Left lung (tissue), 10 donors: ENCODE results near the gene VPS52. TPM values are rescaled to one million over a fixed set of nuclear protein-coding genes. Genes with fewer than 3 reads are reported as not detected.
"Not testable (repeated sequence)": the region's sequence is repeated elsewhere in the genome, so short reads cannot be mapped to it uniquely, and the experiment has no call there.

Source experiments
- ATAC-seq: fragments of 200-7000 bp; cut with Tn5 transposase; one replicate; pipeline ENCODE4 v1.9.1; 2020; ENCODE audit warnings: moderate library complexity
- DNase-seq, 4 donors: peaks; one replicate each; pipeline ENCODE4 v3.0.0-alpha.2; 2013 to 2020
- H3K27ac ChIP-seq, 2 donors: fragments of 200-600 bp; sonication (generic) in 1 of 2; one replicate each; pipeline versions ENCODE4 v1.5.0 to v1.8.0; 2020 to 2021
- H3K27me3 ChIP-seq, 2 donors: fragments of 200-600 bp; sonication (generic) in 1 of 2; one replicate each; pipeline versions ENCODE4 v1.5.0 to v1.8.0; 2020 to 2021
- H3K36me3 ChIP-seq, 2 donors: fragments of 200-600 bp; sonication (generic) in 1 of 2; one replicate each; pipeline versions ENCODE4 v1.5.0 to v1.8.0; 2020 to 2021
- H3K4me1 ChIP-seq, 2 donors: fragments of 200-600 bp; one replicate each; pipeline ENCODE4 v1.8.0; 2021
- H3K4me3 ChIP-seq, 2 donors: fragments of 200-600 bp; sonication (generic) in 1 of 2; one replicate each; pipeline versions ENCODE4 v1.5.0 to v1.8.0; 2020 to 2021; ENCODE audit warnings: mild to moderate bottlenecking in 1 of 2
- H3K9me3 ChIP-seq, 2 donors: fragments of 200-600 bp; sonication (generic) in 1 of 2; one replicate each; pipeline versions ENCODE4 v1.5.0 to v1.8.0; 2020 to 2021
- intact Hi-C, 2 donors: fragments of 100-400 bp; cut with DNase I; formaldehyde crosslinking; loops; one replicate each; pipeline versions ENCODE4 v1.11.2 to v1.14.2; 2022
- polyA plus RNA-seq, 6 donors: library from polyadenylated mRNA; unstranded; fragments of 120-200 nt; gene quantifications; one replicate each; pipeline ENCODE4 v1.2.1, GENCODE V29; 2013; ENCODE audit not compliant: insufficient read length in 6 of 6
- total RNA-seq, 2 donors: library from RNA; stranded (reverse); fragmentation: NEBNext Ultra II Directional; extraction: Animal tissue kit (Norgen Biotek cat#: 25700); gene quantifications; one replicate each; pipeline ENCODE4 v1.2.1, GENCODE V29; 2021
- TF ChIP-seq, protein P1 (sequence below), 2 donors: fragments of 200-600 bp; sonication (generic) in 1 of 2; IDR thresholded peaks; one replicate each; pipeline versions ENCODE4 v1.5.0 to v1.8.0; 2021; ENCODE audit warnings: antibody characterized with exemption in 2 of 2
- donor health status: DM: no; HTN: yes; CAD: no.
- donor health status: DM: no; HTN: no; CAD: no.

The VPS52 gene
- total and polyA plus RNA-seq, 8 donors = 46.2 to 92.5 (median 84.7) TPM

DNA sequence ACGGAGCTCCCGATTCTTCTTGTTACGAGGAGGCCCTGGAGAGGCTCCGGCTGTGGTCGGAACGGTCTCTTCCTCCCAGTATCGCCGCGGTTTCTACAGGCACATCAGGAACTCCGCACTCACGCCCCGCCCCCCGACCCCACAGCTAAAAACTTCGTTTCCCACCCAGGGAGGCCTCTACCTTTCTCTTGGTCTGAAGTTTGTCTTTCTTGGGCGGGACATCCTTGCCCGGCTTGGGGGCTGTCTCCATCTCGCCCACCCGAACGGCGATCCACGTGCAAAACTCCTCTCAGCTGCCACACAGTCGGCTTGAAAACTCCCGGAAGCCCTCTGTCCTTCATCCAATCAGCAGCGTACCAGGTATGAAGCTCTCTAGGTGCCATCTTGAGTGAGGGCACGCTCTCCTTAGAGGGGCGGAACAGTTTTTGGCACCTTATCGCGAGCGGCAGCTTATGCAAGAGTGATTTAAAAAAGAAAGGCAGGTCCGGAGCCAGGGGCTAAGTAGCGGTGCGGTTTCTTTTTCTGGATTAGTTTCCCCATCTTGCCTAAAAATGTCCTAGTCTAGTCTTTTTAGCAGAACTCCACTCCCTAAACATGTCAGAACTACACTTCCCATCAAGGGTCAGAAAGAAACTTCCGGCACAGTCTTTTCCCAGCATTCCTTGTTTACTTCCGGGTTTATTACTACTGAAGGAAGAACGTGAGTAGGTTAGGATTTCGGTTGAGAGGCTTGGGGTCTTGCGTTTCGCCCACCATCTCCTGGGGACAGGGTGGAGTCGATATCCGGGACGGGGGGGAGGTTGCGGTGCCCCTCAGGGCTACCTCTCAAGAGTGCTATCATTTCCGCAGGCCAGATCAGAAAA lies 17.5 kb upstream of the VPS52 start, which contains the start of the genes PFDN6 and WDR46:
Gene PFDN6, plus strand, starts transcription at position 681 of the 863 bp plus-strand sequence. CDS start 256 bp downstream, outside the sequence.
Gene WDR46, minus strand, starts transcription at position 319 of the 863 bp plus-strand sequence. Its CDS starts 69 bp downstream, at position 250.
- Histone ChIP-seq H3K36me3 (peaks cover 0 to 71% of the 10 kb centered on the region in 2 donors), H3K4me1 (peaks cover 14 to 38% of the 10 kb centered on the region in 2 donors), H3K9me3 (no peaks in the 10 kb centered on the region), H3K27ac (peak within 1 kb of the TSS; percentile 68 to 77), H3K27me3 (no peaks in the 10 kb centered on the region), H3K4me3 (peak within 1 kb of the TSS; percentile 66 to 83)
- peak; percentile 98 for ATAC-seq
- DNase-seq = peak; percentile 76 to 95 (median 88)
- intact Hi-C loops = no loop called here
- TF ChIP-seq, protein P1, sequence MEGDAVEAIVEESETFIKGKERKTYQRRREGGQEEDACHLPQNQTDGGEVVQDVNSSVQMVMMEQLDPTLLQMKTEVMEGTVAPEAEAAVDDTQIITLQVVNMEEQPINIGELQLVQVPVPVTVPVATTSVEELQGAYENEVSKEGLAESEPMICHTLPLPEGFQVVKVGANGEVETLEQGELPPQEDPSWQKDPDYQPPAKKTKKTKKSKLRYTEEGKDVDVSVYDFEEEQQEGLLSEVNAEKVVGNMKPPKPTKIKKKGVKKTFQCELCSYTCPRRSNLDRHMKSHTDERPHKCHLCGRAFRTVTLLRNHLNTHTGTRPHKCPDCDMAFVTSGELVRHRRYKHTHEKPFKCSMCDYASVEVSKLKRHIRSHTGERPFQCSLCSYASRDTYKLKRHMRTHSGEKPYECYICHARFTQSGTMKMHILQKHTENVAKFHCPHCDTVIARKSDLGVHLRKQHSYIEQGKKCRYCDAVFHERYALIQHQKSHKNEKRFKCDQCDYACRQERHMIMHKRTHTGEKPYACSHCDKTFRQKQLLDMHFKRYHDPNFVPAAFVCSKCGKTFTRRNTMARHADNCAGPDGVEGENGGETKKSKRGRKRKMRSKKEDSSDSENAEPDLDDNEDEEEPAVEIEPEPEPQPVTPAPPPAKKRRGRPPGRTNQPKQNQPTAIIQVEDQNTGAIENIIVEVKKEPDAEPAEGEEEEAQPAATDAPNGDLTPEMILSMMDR (IDR thresholded peaks at IDR 0.05) = no peak

DNA sequence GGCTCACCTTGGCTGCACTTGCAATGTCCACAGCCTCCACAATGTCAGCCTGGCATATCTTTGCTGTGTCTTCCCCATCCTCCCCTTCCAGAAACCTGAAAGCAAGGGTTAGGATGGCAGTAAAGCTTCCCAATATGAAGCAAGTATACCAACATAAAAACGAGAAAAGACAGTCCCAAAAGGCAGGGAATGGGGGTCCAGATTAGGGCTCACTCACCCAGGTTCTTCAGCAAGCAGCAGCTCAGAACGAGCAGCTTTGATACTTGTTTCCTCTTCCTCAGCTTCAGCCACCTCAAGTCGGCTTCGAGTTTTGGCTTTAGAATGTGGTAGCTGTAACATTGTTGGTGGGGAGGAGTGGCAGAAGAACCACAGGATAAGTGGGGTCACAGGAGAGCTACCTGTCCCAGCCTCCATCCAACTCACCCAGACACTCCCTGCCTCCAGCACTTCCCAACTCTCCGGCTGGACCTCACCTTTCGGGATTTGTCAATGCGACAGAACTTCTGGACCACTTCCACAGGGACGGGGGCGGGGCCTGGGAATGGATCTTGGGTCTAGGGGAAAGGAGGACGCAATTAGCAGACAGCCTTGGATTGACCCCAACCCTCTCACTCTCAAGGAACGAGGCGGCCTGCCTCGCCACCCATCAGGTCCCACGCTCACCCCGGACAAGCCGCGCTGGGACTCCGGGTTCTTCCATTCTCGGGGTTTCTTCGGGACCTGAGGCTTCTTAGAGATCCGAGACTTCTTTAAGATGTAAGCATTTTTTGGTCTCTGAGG lies 16.7 kb upstream of the VPS52 start:
- DNase-seq = no peak
- H3K4me1 ChIP-seq = peaks cover 14 to 38% of the 10 kb centered on the region in 2 donors
- peaks cover 0 to 71% of the 10 kb centered on the region in 2 donors for H3K36me3 ChIP-seq
- H3K27me3 ChIP-seq = no peaks in the 10 kb centered on the region
- intact Hi-C loops = no loop called here
- H3K27ac ChIP-seq = peak overlapping the region; percentile 68 to 77
- H3K4me3 ChIP-seq = peak overlapping the region; percentile 66 to 83
- TF ChIP-seq, protein P1 (IDR thresholded peaks at IDR 0.05) = no peak
- ATAC-seq = no peak
- H3K9me3 ChIP-seq = no peaks in the 10 kb centered on the region

DNA sequence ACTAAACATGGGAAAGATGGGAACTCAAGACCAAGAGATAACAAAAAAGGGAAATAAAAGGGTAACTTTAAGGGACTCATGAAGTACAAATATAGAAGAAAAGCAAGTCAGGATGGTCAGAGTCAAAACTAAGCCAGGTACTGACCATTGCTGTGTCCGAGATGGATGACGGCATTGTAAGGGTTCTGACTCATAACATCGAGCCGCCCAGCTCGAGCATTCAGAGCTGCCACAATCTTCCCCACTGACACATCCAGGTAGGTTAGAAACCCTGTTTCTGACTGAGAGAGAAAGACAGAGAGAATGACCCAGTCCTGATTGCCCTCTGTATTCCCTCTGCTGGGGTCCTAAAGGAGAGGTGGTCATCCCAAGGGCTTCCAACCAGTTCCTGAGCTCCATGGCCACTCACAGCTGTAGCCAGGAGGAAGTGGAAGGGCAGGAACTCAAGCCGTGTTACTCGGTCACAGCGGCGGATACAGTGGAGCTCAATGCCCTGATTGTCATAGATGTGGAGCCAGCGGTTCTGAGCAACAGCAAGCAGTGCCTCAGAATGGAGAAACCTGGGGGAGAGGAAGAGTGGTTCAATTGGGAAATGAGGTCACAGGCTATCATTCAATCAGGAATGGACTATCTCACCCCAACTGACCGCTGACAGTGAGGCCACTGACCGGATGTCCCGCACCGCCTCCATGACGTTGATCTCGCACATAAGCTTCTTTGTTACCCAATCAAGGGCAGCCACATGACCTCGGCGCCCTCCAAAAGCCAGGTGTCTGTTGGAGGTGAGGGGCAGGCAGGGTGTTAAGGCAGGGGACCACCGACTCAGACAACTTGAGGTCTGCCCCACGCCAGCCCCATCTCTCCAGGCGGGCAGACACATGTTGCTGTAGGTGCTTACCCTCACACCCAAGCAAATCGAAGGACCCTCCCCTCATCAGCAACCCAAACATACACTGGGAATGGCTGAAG lies 15.6 kb upstream of the VPS52 start:
- TF ChIP-seq, protein P1 (IDR thresholded peaks at IDR 0.05) = no peak
- Histone ChIP-seq H3K4me3 (peak overlapping the region in 1 of 2 donors; percentile 83), H3K4me1 (peaks cover 14 to 38% of the 10 kb centered on the region in 2 donors), H3K27me3 (no peaks in the 10 kb centered on the region), H3K27ac (no peak overlapping the region), H3K36me3 (peaks cover 0 to 71% of the 10 kb centered on the region in 2 donors), H3K9me3 (no peaks in the 10 kb centered on the region)
- no peak for ATAC-seq
- no peak for DNase-seq
- intact Hi-C loops = no loop called here

DNA sequence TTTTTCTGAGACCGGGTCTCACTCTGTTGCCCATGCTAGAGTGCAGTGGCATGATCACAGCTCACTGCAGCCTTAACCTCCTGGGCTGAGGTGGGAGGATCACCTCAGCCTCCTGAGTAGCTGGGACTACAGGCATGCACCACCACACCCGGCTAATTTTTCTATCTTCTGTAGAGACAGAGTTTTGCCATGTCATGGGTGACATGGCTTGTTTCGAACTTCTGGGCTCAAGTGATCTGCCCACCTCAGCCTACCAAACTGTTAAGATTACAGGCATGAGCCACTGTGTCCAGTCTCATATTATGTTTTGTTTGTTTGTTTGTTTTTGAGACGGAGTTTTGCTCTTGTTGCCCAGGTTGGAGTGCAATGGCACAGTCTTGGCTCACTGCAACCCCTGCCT lies 13.5 kb upstream of the VPS52 start:
- H3K9me3 ChIP-seq, H3K27ac ChIP-seq, ATAC-seq, H3K27me3 ChIP-seq, intact Hi-C loops, DNase-seq, H3K4me3 ChIP-seq: not testable (repeated sequence)
- Histone ChIP-seq H3K4me1 (peaks cover 11 to 24% of the 10 kb centered on the region in 2 donors), H3K36me3 (peaks cover 0 to 75% of the 10 kb centered on the region in 2 donors)

DNA sequence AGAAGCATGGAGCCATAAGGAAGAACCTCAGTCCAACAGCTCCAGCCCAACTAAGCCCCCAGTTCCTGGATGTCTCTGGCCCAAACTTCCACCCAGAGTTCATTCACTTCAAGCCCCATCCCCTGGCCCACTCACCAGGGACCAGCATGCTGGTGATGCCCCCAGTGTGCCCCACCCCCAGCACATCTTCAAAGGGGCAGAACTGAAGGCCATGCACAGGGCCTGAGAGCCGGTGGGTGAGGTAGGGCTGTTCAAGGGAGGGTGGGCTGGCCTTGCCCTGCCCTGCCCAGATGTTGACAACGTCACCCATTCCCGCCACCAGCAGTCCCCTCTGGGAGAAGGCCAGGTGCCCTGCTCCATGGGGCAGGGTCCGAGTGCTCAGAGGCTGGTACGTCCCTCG lies 8.9 kb upstream of the VPS52 start:
- Histone ChIP-seq H3K36me3 (peaks cover 0 to 89% of the 10 kb centered on the region in 2 donors), H3K9me3 (no peaks in the 10 kb centered on the region), H3K4me1 (peaks cover 5 to 44% of the 10 kb centered on the region in 2 donors), H3K4me3 (no peak overlapping the region), H3K27ac (no peak overlapping the region), H3K27me3 (no peaks in the 10 kb centered on the region)
- intact Hi-C loops = no loop called here
- no peak for DNase-seq
- TF ChIP-seq, protein P1 (IDR thresholded peaks at IDR 0.05) = no peak
- no peak for ATAC-seq
